Measurements from ENCODE around the gene NAV2.

Gene NAV2

DNA sequence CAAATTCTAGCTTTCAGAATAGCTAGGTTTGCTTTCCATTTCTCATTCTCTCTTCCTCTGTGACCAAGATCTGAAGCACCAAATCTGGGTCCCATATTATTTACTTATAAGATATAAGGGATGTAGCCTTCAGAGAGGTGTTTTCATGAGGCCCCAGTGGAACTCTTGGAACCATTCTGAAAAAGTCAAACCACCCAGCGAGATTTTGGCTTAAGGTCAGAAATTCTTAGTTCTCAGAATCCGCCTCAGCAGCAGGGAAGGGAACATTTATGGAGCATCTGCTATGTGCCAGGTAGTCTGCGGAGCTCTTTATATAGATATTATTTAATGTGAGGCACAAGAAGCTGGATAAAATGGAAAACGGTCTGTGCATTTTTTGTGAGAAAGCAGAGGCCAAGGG lies 6.3 kb downstream of the NAV2 start:
- DNase-seq: no peak

GRCh38 chr11:19719960-19720359 lies 7.3 kb downstream of the NAV2 start:
- no peak for DNase-seq

DNA sequence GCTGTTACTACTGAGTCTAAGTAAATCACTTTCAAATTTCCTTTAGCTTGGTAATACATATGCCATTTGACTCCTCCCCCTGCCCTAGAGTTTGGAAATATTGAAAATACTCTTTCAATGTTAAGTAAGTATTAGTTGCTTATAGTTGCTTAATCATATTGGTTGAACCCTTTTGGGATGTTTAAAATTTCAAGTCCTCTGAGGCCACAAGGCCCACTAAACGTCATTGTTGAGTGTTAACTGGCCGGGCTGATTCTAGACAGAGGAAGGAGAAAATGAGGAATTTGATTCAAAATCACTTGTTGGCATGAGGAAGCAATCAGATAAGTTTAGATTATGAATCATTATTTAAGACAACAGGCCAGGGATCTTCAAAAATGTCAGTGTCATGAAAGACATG lies 8.5 kb downstream of the NAV2 start:
- no peak for DNase-seq

GRCh38 chr11:19722702-19723101 lies 10.1 kb downstream of the NAV2 start:
- DNase-seq: no peak

- peak; percentile 44 for DNase-seq
These were observed 11.1 kb downstream of the NAV2 start for GRCh38 chr11:19723572-19724342.

DNA sequence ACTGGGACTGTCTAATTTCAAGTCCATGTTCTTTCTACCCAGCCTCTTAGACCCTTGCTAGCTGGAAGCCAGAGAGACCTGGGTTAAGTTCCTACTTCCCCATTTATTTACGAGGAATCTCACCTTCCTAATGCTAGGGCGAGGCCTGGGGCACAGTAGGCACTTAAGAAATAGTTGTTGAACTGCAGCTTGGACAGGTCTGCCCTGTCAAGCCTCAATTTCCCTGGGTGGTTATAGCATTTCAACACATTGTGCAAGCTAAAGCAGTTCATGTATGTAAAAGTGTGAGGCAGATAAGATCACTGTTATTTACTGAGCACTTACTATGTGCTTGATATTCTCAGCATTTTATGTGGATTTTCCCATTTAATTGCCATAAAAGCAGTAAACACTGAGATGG lies 12.1 kb downstream of the NAV2 start:
- DNase-seq: no peak

DNA sequence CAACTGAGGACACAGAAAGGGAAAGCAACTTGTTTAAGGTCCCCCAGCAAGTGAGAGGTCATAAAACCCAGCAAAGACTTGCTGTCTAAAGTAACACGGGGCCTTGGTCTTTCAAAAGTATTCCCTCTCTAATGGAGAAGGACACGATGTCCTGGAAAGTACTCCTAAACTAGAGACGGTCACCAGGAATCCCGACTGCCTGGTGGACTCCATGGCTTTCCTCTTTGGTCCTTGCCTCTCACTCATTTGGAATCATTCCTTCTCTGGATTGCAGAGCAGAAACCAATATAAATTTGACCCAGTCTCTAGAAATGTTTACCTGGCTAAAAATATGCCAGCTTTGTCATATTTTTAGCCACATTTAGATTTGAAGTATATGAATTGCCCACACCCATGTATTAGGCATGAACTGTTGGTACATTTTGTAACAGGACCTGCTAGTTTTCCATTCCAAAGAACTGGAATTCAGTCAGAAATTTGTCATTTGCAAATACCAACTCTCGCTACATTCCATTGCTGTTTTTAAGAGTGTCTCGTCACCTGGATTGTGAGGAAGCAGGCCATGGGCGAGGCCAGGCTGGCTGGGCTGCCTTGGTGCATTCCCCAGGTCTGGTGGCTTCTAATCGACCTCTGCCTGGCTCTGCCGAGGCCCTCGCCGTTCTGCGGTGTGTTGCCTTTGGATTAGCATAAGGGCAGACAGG lies 12.9 kb downstream of the NAV2 start:
- no peak for DNase-seq

- peak; percentile 11 for DNase-seq
These were observed 14.6 kb downstream of the NAV2 start for GRCh38 chr11:19727246-19727645.

- DNase-seq: no peak
These were observed 15.8 kb downstream of the NAV2 start for GRCh38 chr11:19728436-19728835.

GRCh38 chr11:19729141-19729540 lies 16.5 kb downstream of the NAV2 start:
- DNase-seq: no peak

DNA sequence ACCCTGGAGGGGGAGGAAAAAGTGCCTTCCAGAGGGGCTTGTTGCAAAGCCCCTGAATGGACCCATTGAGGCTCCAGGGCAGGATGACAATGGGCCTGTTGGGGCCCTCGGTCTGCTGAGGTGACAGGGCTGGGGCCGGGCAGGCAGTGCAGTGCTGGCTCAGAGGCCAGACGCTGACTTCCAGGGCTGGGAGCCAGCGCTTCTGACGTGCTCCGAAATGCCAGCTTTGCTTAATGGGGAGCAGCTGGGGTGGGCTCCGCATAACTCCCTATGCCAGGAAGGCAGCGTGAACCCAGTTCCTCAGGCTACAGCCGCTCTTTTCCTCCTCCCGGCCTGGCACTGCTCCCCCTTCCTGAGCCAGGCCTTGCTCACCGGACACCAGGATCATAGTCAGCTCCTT lies 17.7 kb downstream of the NAV2 start:
- peak; percentile 28 for DNase-seq

DNA sequence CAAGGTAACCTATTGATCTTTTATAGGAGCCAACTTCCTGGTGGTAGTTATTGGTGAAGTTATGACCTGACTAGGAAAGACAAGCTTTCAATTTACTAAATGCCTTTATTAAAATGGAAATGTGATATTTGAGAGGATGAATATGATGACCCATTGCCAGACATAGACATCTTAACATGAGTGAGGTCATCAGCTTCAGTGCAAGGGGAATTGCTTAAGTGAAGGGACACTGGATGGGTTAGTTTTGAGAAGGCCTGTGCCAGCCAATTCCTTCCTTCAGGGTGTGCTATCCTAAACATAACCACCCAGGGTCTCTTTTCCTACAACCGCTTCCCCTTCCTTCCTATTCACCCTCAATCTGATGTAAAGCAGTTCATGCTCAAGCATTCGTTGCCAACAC lies 21.5 kb downstream of the NAV2 start:
- DNase-seq: no peak

- DNase-seq: no peak
These were observed 22.7 kb downstream of the NAV2 start for GRCh38 chr11:19735157-19735908.

DNA sequence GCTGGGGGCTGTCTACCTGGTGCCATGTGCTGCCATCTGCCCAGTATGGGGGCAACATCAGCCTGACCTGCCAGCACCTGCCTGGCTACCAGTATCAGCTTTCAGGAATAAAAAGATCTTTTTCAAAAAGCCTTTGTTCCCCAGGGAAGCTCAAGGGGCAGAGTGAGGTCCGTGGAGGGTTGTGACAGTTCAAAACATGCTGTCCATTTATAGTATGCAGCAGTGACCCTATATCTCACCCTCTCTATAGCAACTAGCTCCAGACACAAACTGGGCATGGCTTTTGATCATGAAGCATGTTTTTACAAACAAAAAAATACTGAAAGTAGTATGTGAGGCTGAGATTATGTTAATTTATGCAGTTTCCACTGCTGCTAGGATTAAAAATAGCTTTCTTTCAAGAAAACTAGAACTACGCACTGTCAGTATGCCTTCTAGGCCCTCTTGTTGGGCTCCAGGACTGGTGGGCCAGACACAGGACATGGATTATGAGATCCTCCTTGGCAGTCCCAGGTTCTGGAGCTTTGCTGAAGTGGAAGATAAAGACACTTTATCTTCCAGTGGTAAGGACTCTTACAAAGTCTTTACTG lies 23.4 kb downstream of the NAV2 start:
- peak; percentile 19 for DNase-seq

DNA sequence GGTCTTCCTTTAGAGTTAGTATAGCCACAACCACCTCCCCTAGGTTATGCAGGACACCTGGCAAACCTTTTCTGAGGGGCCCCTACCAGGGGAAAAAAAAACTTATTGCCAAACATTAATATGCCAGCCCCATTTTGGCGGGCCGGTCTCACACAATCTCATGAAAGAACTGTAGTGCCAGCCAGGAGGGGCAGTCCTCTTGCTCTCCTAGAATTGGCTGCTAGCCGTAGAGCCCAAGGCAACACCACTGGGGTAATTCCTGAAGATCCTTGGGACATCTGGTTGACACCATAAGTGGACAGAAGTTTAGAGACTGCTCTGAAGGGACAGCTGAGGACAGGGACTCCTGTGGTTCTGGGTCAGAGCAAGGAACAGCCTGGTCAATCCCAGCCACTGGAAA lies 24.2 kb downstream of the NAV2 start:
- DNase-seq: no peak

DNA sequence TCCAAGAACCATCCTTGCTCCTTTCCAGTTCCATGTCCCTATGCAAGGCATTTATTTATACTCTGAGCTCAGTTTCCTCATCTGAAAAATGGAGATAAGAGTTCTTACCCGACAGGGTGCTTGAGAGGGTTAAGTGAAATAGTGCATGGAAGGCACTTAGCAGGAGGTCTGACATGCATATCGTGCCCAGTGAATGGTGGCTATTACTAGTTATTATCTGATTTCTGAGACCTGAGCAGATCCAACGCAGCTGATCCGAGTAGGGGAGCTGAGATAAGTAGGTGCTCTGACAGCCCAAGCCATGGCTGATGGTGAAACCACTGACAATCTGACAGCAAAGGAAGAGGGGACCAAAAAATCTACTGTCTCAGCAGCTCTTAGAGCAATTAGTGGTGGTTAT lies 24.9 kb downstream of the NAV2 start:
- DNase-seq: no peak

- DNase-seq: peak; percentile 91
These were observed 25.5 kb downstream of the NAV2 start for GRCh38 chr11:19738124-19738523.

DNA sequence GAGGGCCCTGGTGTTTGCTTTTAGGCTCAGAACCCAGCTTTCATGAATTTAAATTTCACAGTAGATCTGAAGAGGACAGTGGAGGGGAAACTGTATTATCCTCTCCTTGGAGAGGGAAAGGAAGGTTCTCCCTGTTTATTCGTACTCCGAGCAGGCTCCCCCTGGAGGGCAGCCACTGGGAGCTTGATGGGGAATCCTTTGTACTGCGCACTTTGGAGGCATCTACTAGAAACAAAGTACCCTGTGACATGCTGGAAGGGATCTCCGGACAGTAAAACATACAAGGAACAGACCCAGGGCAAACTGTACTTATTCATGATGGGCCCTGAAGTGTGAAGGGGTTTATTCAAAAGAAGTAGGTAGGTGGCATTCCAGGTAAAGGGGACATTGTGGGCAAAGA lies 27.2 kb downstream of the NAV2 start:
- no peak for DNase-seq

DNA sequence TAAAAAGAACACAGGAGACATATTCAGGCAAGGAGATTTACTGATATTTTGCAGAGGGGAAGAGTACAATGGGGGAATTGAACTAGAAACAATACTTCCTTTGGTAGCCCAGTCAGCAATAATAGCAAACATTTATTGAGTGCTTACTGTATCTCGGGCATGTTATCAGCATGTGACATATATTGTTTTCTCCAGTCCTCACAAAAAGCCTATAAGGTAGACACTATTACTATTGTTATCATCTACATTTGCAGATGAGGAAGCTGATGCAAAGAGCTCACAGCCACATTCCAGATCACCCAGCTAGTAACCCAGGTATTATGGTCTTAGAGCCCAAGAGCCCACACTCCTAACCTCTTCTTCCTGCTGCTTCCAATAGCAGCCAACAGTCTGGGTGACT lies 27.9 kb downstream of the NAV2 start:
- no peak for DNase-seq

GRCh38 chr11:19742588-19743292 lies 30.1 kb downstream of the NAV2 start:
- DNase-seq: peak; percentile 5

- DNase-seq: no peak
These were observed 31.0 kb downstream of the NAV2 start for GRCh38 chr11:19743622-19744021.

DNA sequence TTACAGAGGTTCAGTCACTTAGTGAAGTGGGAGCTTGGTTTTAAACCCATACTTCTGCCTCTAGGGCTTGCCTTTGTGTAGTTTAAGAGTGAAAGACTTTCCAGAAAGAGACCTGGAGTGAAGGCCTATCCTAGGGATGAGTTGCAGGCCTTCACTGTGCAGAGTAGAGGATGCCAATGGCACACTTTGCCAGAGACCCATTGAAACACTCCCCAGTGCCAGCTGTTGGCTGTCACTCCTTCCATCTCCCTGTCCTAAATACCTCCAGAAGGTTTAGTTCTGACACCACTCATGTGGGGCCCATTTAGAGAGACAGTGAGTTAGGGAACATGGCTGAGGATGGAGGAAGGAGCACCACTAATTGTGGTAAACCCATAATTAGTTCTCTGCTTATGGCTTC lies 31.5 kb downstream of the NAV2 start:
- DNase-seq: no peak

DNA sequence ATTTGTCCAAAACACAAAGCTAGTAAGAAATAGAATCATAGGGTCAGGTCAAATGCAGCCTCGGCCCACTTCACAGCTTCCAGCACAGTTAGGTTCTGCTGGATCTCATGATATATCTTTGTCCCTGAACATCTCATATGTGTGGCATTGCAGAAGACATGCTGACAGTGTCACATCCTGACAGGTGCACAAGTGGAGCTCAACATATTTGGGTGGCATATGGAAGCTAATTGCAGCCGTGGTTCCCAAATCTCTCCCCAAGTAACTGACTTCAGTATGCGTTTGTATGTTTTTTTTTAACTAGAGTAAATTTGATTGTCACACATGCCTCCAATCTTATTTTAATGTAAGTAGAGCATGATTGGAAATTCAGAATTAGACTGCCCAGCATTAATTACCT lies 33.4 kb downstream of the NAV2 start:
- no peak for DNase-seq

Data from DMS 273 treated with DMSO at 0.1 percent for 48 hours (cell line).